ENCODE results near the gene BRD3OS. TPM values are rescaled to one million over a fixed set of nuclear protein-coding genes. Genes with fewer than 3 reads are reported as not detected.

The BRD3OS gene
- total and polyA plus RNA-seq, 2 of the 4 experiments (the other 2 are of a cell fraction): 15.8 to 20.7 TPM

DNA sequence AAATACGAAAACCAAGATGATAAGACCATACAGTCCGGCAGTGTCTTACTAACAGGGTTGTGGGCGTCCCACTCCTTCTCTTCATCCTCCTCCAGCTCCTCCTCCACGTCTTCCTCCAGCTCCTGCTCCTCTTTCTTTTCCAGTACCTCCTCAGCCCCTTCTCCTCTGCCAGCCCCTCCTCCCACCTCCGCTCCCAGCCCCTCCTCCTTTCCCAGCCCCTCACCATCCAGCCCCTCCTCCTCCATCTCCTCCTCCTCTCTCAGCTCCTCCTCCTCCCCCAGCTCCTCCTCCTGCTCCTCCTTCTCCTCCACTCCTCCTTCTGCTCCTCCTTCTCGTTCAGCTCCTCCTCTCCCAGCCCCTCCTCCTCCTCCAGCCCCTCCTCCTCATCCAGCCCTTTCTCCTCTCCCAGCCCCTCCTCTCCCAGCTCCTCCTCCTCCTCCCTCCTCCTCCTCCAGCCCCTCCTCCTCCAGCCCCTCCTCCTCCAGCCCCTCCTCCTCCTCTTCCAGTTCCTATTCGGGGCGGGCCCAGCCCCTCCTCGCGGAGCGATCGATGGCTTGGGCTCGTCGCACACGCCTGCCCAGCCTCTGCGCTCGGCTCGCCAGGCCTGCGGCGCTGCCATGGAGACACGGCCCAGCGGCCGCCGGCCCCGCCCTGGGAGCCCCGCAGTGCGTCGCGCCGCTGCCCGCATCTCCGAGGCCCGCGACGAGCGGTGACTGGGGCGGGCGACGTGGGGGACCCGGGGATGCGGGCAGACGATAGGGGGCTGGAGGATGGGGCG, at the start of gene BRD3OS (continued):
- TF ChIP-seq, protein P1, sequence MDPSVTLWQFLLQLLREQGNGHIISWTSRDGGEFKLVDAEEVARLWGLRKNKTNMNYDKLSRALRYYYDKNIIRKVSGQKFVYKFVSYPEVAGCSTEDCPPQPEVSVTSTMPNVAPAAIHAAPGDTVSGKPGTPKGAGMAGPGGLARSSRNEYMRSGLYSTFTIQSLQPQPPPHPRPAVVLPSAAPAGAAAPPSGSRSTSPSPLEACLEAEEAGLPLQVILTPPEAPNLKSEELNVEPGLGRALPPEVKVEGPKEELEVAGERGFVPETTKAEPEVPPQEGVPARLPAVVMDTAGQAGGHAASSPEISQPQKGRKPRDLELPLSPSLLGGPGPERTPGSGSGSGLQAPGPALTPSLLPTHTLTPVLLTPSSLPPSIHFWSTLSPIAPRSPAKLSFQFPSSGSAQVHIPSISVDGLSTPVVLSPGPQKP (IDR thresholded peaks at IDR 0.05; ENCODE audit: borderline replicate concordance, low read depth, low read length): no peak
- no peak for TF ChIP-seq CEBPB (IDR thresholded peaks at IDR 0.05; ENCODE audit: low read depth, low read length)
- no peak for TF ChIP-seq RAD21 (IDR thresholded peaks at IDR 0.05; ENCODE audit: low read length)
- TF ChIP-seq MAFK (IDR thresholded peaks at IDR 0.05; ENCODE audit: low read depth, low read length): no peak

DNA sequence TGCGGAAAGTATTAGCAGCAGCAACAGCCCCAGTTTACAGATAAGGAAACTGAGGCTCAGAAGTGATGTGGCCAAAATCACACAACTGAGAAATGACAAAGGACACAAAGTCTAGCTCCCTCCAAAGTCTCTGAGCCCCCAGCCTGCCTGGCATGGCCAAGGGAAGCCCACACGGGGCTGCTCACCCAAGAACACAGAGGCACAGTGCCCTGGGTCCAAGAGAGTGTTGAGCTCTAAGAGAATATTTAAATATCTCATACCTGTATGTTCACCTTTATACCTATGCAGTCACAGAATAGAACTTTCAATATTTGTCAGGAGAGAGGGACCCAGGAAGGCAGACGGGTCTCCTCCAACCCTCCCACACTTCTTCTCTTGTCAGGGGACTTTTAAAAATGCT, 49.8 kb upstream of the BRD3OS start:
- Histone ChIP-seq H2AK5ac (ENCODE audit: low read depth, low read length) (no peak overlapping the region), H2AFZ (replicated peaks; ENCODE audit: low read length, poor library complexity) (no peak overlapping the region), H3K4ac (ENCODE audit: low read depth, low read length) (no peak overlapping the region), H3K79me1 (ENCODE audit: low read depth in 1 of 2, low read length in 2 of 2) (peaks cover 32 to 100% of the 10 kb centered on the region in 2 experiments), H3K27ac (ENCODE audit: insufficient read depth, low read length) (no peak overlapping the region), H3K18ac (ENCODE audit: low read depth, low read length) (no peak overlapping the region), H3K9me3 (ENCODE audit: control insufficient read depth, insufficient read depth, low read length) (no peaks in the 10 kb centered on the region), H3K23ac (ENCODE audit: low read depth, low read length) (no peak overlapping the region), H3K14ac (replicated peaks; ENCODE audit: low read depth, low read length) (no peak overlapping the region), H2AK9ac (replicated peaks; ENCODE audit: low read depth, low read length, poor library complexity) (no peak overlapping the region), H3K9me1 (ENCODE audit: insufficient read depth, low read length) (peaks cover 29% of the 10 kb centered on the region), H3K56ac (ENCODE audit: extremely low read depth, insufficient read depth, low read length) (no peak overlapping the region), H2BK5ac (ENCODE audit: low read depth, low read length, poor library complexity, severe bottlenecking) (no peak overlapping the region), H3K4me2 (ENCODE audit: low read depth, low read length) (no peak overlapping the region), H3K4me1 (ENCODE audit: control insufficient read depth, insufficient read depth, low read length) (peaks cover 25% of the 10 kb centered on the region), H3K36me3 (ENCODE audit: control insufficient read depth, insufficient read depth, low read length) (no peaks in the 10 kb centered on the region), H4K8ac (ENCODE audit: low read depth in 2 of 2, low read length in 2 of 2) (no peak overlapping the region), H3K9ac (ENCODE audit: low read depth, low read length) (no peak overlapping the region), H4K20me1 (ENCODE audit: insufficient read depth, low read length) (peaks cover 100% of the 10 kb centered on the region), H2BK120ac (ENCODE audit: low read depth, low read length) (no peak overlapping the region), H2BK15ac (ENCODE audit: low read depth, low read length) (no peak overlapping the region), H2BK20ac (ENCODE audit: low read depth, low read length) (no peak overlapping the region), H4K91ac (ENCODE audit: insufficient read depth, low read depth, low read length) (no peak overlapping the region), H3K4me3 (ENCODE audit: insufficient read depth, low read depth, low read length) (no peak overlapping the region), H3K27me3 (ENCODE audit: control insufficient read depth, insufficient read depth, low read length) (no peaks in the 10 kb centered on the region), H4K5ac (ENCODE audit: low read depth, low read length) (no peak overlapping the region)
- no peak for TF ChIP-seq MAZ (IDR thresholded peaks at IDR 0.05; ENCODE audit: borderline replicate concordance, low read depth, low read length)
- TF ChIP-seq CEBPB (IDR thresholded peaks at IDR 0.05; ENCODE audit: low read depth, low read length): no peak
- TF ChIP-seq NFE2L2 (IDR thresholded peaks at IDR 0.05; ENCODE audit: low read depth, low read length): no peak
- no peak for TF ChIP-seq MAFK (IDR thresholded peaks at IDR 0.05; ENCODE audit: low read depth, low read length)
- TF ChIP-seq FOS (IDR thresholded peaks at IDR 0.05; ENCODE audit: low read depth, low read length): no peak
- TF ChIP-seq, protein P2, sequence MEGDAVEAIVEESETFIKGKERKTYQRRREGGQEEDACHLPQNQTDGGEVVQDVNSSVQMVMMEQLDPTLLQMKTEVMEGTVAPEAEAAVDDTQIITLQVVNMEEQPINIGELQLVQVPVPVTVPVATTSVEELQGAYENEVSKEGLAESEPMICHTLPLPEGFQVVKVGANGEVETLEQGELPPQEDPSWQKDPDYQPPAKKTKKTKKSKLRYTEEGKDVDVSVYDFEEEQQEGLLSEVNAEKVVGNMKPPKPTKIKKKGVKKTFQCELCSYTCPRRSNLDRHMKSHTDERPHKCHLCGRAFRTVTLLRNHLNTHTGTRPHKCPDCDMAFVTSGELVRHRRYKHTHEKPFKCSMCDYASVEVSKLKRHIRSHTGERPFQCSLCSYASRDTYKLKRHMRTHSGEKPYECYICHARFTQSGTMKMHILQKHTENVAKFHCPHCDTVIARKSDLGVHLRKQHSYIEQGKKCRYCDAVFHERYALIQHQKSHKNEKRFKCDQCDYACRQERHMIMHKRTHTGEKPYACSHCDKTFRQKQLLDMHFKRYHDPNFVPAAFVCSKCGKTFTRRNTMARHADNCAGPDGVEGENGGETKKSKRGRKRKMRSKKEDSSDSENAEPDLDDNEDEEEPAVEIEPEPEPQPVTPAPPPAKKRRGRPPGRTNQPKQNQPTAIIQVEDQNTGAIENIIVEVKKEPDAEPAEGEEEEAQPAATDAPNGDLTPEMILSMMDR (conservative IDR thresholded peaks at IDR 0.05; ENCODE audit: low read depth, low read length): no peak
- no peak for TF ChIP-seq RAD21 (IDR thresholded peaks at IDR 0.05; ENCODE audit: low read length)
- no peak for TF ChIP-seq POLR2A (IDR thresholded peaks at IDR 0.05; ENCODE audit: low read depth, low read length)
- no peak for TF ChIP-seq SMC3 (IDR thresholded peaks at IDR 0.05; ENCODE audit: low read depth, low read length)
- TF ChIP-seq CHD1 (IDR thresholded peaks at IDR 0.05; ENCODE audit: low read depth, low read length): no peak
- TF ChIP-seq RFX5 (IDR thresholded peaks at IDR 0.05; ENCODE audit: low read depth, low read length): no peak
- no peak for TF ChIP-seq BHLHE40 (IDR thresholded peaks at IDR 0.05; ENCODE audit: low read depth, low read length)
- CTCF ChIA-PET: no interaction called here
- DNase-seq (no peak), ATAC-seq (ENCODE audit: low read depth) (no peak)
- no CpG with 5 or more reads among the region's 3 CpGs for WGBS, 2 experiments (ENCODE audit: extremely low coverage in 2 of 2, insufficient read length in 1 of 2)
- dilution Hi-C loops (cut with HindIII; ENCODE audit: low sequenced_read_pairs, unreplicated experiment): no loop called here
- intact Hi-C loops (cut with micrococcal nuclease): no loop called here
- POLR2A ChIA-PET (ENCODE audit: unreplicated experiment): no interaction called here
- BruUV-seq (replicated peaks): no TSS peak
- in situ Hi-C loops (cut with MboI; ENCODE audit: low sequenced_read_pairs): no loop called here
